ENCODE results near the gene APMAP. TPM values are rescaled to one million over a fixed set of nuclear protein-coding genes. Genes with fewer than 3 reads are reported as not detected.

APMAP gene
- total RNA-seq, 2 donors from 2014 or later: 38.4 to 44.0 TPM

DNA sequence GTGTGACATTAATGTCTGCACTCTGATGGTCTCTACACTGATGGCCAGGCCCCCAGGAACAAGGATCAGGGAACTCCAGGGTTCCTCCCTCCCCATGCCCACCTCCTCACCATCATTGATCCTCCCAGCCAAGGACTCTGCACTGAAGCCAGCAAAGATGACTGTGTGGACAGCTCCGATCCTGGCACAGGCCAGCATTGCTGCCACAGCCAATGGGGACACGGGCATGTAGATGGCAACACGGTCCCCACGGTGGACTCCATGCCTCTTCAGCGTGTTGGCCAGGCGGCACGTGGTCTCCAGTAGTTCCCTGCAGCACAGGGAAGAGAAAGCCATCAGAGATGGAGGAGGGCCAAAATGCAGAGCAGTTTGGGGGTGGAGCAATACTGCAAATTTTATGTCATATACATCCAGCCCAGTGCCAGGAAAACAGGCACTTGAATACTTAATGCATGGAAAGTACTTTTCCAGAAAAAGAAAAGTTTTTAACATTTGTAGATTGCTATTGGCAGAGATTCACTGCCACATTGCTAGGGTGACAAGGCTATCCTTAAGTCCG is 38.2 kb upstream of the APMAP start:
- DNase-seq (ENCODE audit: low spot score): no peak
- no peak overlapping the region for H3K27ac ChIP-seq
- ATAC-seq (ENCODE audit: insufficient number of reproducible peaks, low FRiP score, low read depth): no peak

DNA sequence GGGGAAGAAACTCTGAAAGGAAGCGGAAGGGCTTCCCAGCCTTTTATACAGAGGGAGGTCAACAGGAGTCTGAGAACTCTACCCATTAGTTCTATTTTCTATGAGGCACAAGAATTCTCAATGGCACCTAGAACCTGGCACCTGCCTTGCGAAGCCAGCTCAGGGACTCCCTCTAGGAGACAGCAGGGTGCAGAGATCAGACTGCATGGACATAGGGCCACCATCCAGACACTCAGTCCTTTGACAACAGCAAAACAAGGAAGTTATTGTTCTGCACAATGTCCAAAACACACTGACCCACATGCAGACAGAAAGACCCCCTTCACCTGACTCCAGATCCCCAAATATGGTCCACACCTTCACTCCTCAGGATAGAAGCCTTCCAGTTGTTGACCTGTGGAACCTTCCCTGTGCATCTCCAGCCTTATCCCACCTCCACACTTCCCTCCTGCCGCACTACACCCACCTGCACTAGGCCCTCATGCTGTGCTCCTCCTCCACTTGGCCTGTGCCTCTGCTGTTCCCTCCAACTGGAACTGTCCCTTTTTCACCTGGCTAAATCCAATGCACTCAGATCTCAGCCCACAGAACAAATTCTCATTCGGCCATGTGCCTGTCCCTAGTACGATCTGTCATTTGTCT is 37.6 kb upstream of the APMAP start:
- DNase-seq (ENCODE audit: low spot score): no peak
- Histone ChIP-seq H3K9me3 (no peaks in the 10 kb centered on the region), H3K27me3 (replicated peaks; ENCODE audit: insufficient read depth) (no peaks in the 10 kb centered on the region), H3K4me3 (no peak overlapping the region), H3K36me3 (no peaks in the 10 kb centered on the region), H3K4me1 (ENCODE audit: control insufficient read depth in 1 of 2, low read depth in 2 of 2) (peaks cover 4 to 16% of the 10 kb centered on the region in 2 donors), H3K27ac (no peak overlapping the region)
- TF ChIP-seq, protein P1, sequence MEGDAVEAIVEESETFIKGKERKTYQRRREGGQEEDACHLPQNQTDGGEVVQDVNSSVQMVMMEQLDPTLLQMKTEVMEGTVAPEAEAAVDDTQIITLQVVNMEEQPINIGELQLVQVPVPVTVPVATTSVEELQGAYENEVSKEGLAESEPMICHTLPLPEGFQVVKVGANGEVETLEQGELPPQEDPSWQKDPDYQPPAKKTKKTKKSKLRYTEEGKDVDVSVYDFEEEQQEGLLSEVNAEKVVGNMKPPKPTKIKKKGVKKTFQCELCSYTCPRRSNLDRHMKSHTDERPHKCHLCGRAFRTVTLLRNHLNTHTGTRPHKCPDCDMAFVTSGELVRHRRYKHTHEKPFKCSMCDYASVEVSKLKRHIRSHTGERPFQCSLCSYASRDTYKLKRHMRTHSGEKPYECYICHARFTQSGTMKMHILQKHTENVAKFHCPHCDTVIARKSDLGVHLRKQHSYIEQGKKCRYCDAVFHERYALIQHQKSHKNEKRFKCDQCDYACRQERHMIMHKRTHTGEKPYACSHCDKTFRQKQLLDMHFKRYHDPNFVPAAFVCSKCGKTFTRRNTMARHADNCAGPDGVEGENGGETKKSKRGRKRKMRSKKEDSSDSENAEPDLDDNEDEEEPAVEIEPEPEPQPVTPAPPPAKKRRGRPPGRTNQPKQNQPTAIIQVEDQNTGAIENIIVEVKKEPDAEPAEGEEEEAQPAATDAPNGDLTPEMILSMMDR (IDR thresholded peaks at IDR 0.05): no peak
- ATAC-seq (ENCODE audit: insufficient number of reproducible peaks, low FRiP score, low read depth): no peak

More for the DNA sequence above, 38.2 kb upstream of the APMAP start:
- TF ChIP-seq, protein P1 (IDR thresholded peaks at IDR 0.05): no peak
- Histone ChIP-seq H3K4me1 (ENCODE audit: control insufficient read depth in 1 of 2, low read depth in 2 of 2) (peaks cover 10 to 21% of the 10 kb centered on the region in 2 donors), H3K36me3 (no peaks in the 10 kb centered on the region), H3K4me3 (no peak overlapping the region), H3K27me3 (replicated peaks; ENCODE audit: insufficient read depth) (no peaks in the 10 kb centered on the region), H3K9me3 (no peaks in the 10 kb centered on the region)

DNA sequence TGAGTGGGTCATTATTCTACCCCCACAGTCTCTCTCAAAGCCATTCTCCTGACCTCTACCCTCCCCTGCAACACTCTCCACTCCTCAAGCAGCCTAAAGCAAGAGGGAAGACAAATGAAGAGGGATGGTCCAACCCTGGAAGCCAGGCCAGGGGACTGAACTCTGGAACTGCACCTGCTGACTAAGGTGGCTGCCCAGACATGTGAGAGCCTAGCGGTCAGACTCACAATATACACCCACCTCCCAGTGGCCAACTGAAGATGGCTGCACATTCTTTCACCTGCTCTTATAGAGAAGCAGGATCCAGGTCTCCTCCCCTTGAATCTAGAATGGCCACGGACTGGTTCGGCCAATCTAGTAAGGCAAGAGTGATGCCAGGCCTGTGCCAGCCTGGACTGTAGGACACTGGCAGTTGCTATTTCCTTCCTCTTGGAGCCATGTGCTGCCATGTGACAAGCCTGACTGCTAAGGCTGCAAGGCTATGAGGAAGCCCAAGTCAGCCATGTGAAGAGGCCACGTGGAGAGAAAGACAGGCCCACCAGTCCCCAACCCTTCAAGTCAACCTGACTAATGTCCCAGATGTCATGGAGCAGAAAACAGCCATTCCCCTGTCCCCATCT is 33.5 kb upstream of the APMAP start:
- Histone ChIP-seq H3K4me1 (ENCODE audit: control insufficient read depth in 1 of 2, low read depth in 2 of 2) (no peaks in the 10 kb centered on the region), H3K27ac (no peak overlapping the region), H3K4me3 (no peak overlapping the region), H3K36me3 (peaks cover 6% of the 10 kb centered on the region), H3K27me3 (replicated peaks; ENCODE audit: insufficient read depth) (no peaks in the 10 kb centered on the region), H3K9me3 (no peaks in the 10 kb centered on the region)
- TF ChIP-seq, protein P1 (IDR thresholded peaks at IDR 0.05): no peak
- ATAC-seq (ENCODE audit: insufficient number of reproducible peaks, low FRiP score, low read depth) (no peak), DNase-seq (ENCODE audit: low spot score) (no peak)

DNA sequence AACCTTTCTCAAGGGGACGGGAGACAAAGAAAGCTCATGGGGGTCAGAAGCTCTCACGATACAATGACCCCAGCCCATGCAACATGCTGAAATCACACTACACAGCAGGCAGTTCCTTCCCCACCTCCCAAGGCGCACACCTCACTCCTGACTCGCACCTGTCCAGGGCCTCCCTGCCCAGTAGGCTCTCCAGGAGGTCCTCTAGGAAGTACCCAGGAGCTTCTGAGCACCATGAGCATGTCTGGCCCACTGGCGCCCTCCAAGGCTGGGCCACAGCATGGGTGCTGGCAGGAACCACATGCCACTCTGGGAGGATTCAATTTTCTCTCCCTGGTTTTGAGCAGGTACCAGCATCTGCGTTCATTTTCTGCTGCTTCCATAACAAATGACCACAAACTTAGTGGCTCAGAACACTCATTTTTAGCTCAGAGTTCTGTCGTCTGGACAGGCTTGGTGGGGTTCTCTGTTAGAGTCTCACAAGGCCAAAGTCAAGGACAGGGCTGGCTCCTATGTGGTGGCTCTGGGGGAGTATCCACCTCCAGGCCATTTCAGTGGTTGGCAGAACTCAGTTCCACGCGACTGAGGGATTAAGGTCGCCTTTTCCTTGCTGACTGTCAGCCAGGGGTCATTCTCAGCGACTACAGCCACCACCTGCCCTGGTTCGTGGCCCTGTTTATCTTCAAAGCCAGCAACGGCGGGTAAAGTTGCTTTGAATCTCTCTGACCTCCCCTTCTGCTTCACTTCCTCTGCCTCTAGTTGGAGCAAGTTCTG is 32.7 kb upstream of the APMAP start:
- DNase-seq (ENCODE audit: low spot score): no peak
- TF ChIP-seq, protein P1 (IDR thresholded peaks at IDR 0.05): no peak
- peaks cover 6% of the 10 kb centered on the region for H3K36me3 ChIP-seq
- H3K27ac ChIP-seq: no peak overlapping the region
- H3K4me3 ChIP-seq: no peak overlapping the region
- ATAC-seq (ENCODE audit: insufficient number of reproducible peaks, low FRiP score, low read depth): no peak
- H3K4me1 ChIP-seq (ENCODE audit: control insufficient read depth in 1 of 2, low read depth in 2 of 2): no peaks in the 10 kb centered on the region
- no peaks in the 10 kb centered on the region for H3K27me3 ChIP-seq (replicated peaks; ENCODE audit: insufficient read depth)
- H3K9me3 ChIP-seq: no peaks in the 10 kb centered on the region

DNA sequence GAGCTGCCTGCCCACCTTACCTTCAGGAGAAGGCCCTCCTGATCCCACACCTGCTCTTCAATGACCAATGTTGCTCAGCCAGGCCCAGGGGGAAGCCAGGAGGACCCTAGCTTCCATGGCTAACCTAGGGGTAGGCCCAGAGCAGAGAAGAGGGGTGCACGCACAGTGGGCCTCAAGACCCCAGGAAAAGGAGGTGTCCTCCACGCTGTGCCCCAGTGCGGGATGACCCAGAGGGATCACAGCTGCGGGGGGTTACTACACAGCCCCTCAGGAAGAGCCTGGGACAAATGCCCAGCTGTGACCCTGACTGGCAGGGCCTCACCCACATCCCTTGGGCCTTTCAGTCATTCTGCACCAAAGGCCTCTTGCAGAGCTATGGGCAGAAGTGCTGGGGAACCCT is 31.6 kb upstream of the APMAP start:
- TF ChIP-seq, protein P1 (IDR thresholded peaks at IDR 0.05): no peak
- Histone ChIP-seq H3K36me3 (peaks cover 15% of the 10 kb centered on the region), H3K9me3 (no peaks in the 10 kb centered on the region), H3K4me3 (no peak overlapping the region), H3K4me1 (ENCODE audit: control insufficient read depth in 1 of 2, low read depth in 2 of 2) (no peaks in the 10 kb centered on the region), H3K27me3 (replicated peaks; ENCODE audit: insufficient read depth) (no peaks in the 10 kb centered on the region), H3K27ac (no peak overlapping the region)
- DNase-seq (ENCODE audit: low spot score): no peak
- no peak for ATAC-seq (ENCODE audit: insufficient number of reproducible peaks, low FRiP score, low read depth)
